GM13977 (cell line): ENCODE data around the gene GRIP1.

Experiments used
- DNase-seq: peaks from one replicate; pipeline ENCODE4 v3.0.0; 2012; ENCODE audit warnings: low spot score
- CTCF ChIP-seq: IDR thresholded peaks from 2 replicates; pipeline ENCODE4 v1.5.1; 2012; ENCODE audit warnings: mild to moderate bottlenecking, control low read depth; ENCODE audit not compliant: insufficient read depth; ENCODE audit errors: extremely low read depth, missing control alignments
- in situ Hi-C: fragments of 300-500 bp; cut with MboI; formaldehyde crosslinking; loops from one replicate; pipeline ENCODE4 v1.12.0; 2022; ENCODE audit warnings: low sequenced_read_pairs, low pct_unique_long_range_greater_than_20kb, mixed read lengths, inconsistent platforms; ENCODE audit not compliant: unreplicated experiment

Gene GRIP1

GRCh38 chr12:66361703-66362102, 317.2 kb downstream of the GRIP1 start:
- in situ Hi-C loops: no loop called here
- no peak for DNase-seq
- no peak for TF ChIP-seq CTCF

- TF ChIP-seq CTCF: no peak
- in situ Hi-C loops: no loop called here
These were observed 319.6 kb downstream of the GRIP1 start for GRCh38 chr12:66359300-66359699.

GRCh38 chr12:66354291-66354690, 324.6 kb downstream of the GRIP1 start:
- in situ Hi-C loops: no loop called here

More at GRCh38 chr12:66359300-66359699, 319.6 kb downstream of the GRIP1 start:
- DNase-seq: no peak

GRCh38 chr12:66352899-66353298, 326.0 kb downstream of the GRIP1 start:
- DNase-seq: no peak
- no peak for TF ChIP-seq CTCF
- in situ Hi-C loops: no loop called here

More at GRCh38 chr12:66354291-66354690, 324.6 kb downstream of the GRIP1 start:
- TF ChIP-seq CTCF: no peak
- DNase-seq: no peak

GRCh38 chr12:66352197-66352596, 326.7 kb downstream of the GRIP1 start:
- in situ Hi-C loops: no loop called here
- TF ChIP-seq CTCF: peak; percentile 66
- no peak for DNase-seq

- DNase-seq: no peak
- no peak for TF ChIP-seq CTCF
- in situ Hi-C loops: no loop called here
These were observed 327.6 kb downstream of the GRIP1 start for GRCh38 chr12:66351301-66351700.

- no peak for TF ChIP-seq CTCF
- in situ Hi-C loops: no loop called here
- DNase-seq: no peak
These were observed 332.9 kb downstream of the GRIP1 start for GRCh38 chr12:66345956-66346355.
